Measurements from ENCODE around the gene ASRGL1.

The ASRGL1 gene

GRCh38 chr11:62393061-62393611, 55.9 kb downstream of the ASRGL1 start:
- TF ChIP-seq REST (IDR thresholded peaks at IDR 0.05; ENCODE audit: insufficient read depth in 1 of 2, low read depth in 2 of 2, low read length in 2 of 2) (no peak), SIN3A (IDR thresholded peaks at IDR 0.05; ENCODE audit: borderline replicate concordance, insufficient read depth, low read length) (no peak), FOXP2 (optimal IDR thresholded peaks at IDR 0.05; ENCODE audit: borderline replicate concordance, extremely low read depth, extremely low read length, insufficient read depth) (no peak), POLR2AphosphoS5 (IDR thresholded peaks at IDR 0.05; ENCODE audit: low read depth, low read length) (no peak)

- TF ChIP-seq SIN3A (IDR thresholded peaks at IDR 0.05; ENCODE audit: borderline replicate concordance, insufficient read depth, low read length), result no peak
- no peak for TF ChIP-seq POLR2AphosphoS5 (IDR thresholded peaks at IDR 0.05; ENCODE audit: low read depth, low read length)
- TF ChIP-seq REST (IDR thresholded peaks at IDR 0.05; ENCODE audit: insufficient read depth in 1 of 2, low read depth in 2 of 2, low read length in 2 of 2), result no peak
- TF ChIP-seq TAF1 (IDR thresholded peaks at IDR 0.05; ENCODE audit: borderline replicate concordance, insufficient read depth, low read length), result no peak
- no peak for TF ChIP-seq FOXP2 (optimal IDR thresholded peaks at IDR 0.05; ENCODE audit: borderline replicate concordance, extremely low read depth, extremely low read length, insufficient read depth)
Measured at GRCh38 chr11:62393735-62394134, 56.5 kb downstream of the ASRGL1 start.

GRCh38 chr11:62394825-62395538, 57.7 kb downstream of the ASRGL1 start:
- TF ChIP-seq FOXP2 (optimal IDR thresholded peaks at IDR 0.05; ENCODE audit: borderline replicate concordance, extremely low read depth, extremely low read length, insufficient read depth) (no peak), REST (IDR thresholded peaks at IDR 0.05; ENCODE audit: insufficient read depth in 1 of 2, low read depth in 2 of 2, low read length in 2 of 2) (no peak), TAF1 (IDR thresholded peaks at IDR 0.05; ENCODE audit: borderline replicate concordance, insufficient read depth, low read length) (no peak), SIN3A (IDR thresholded peaks at IDR 0.05; ENCODE audit: borderline replicate concordance, insufficient read depth, low read length) (no peak), POLR2AphosphoS5 (IDR thresholded peaks at IDR 0.05; ENCODE audit: low read depth, low read length) (no peak)

- TF ChIP-seq TAF1 (IDR thresholded peaks at IDR 0.05; ENCODE audit: borderline replicate concordance, insufficient read depth, low read length) (no peak), REST (IDR thresholded peaks at IDR 0.05; ENCODE audit: insufficient read depth in 1 of 2, low read depth in 2 of 2, low read length in 2 of 2) (no peak), POLR2AphosphoS5 (IDR thresholded peaks at IDR 0.05; ENCODE audit: low read depth, low read length) (no peak), FOXP2 (optimal IDR thresholded peaks at IDR 0.05; ENCODE audit: borderline replicate concordance, extremely low read depth, extremely low read length, insufficient read depth) (no peak), SIN3A (IDR thresholded peaks at IDR 0.05; ENCODE audit: borderline replicate concordance, insufficient read depth, low read length) (no peak)
Measured at GRCh38 chr11:62395885-62396551, 58.8 kb downstream of the ASRGL1 start.

All from PFSK-1 (cell line).